ENCODE measurements around the gene RAD51B. TPM values are rescaled to one million over a fixed set of nuclear protein-coding genes. Genes with fewer than 3 reads are reported as not detected.

The RAD51B gene
- total RNA-seq, 1 experiment from 2014 or later, result 23.3 TPM

- BruUV-seq (replicated peaks), result no TSS peak
- CTCF ChIA-PET, result no interaction called here
- no peak overlapping the region for H3K4me3 ChIP-seq (ENCODE audit: low read depth, low read length, poor library complexity, severe bottlenecking)
- POLR2A ChIA-PET (ENCODE audit: low non-redundant PET), result no interaction called here
- TF ChIP-seq, protein P1, sequence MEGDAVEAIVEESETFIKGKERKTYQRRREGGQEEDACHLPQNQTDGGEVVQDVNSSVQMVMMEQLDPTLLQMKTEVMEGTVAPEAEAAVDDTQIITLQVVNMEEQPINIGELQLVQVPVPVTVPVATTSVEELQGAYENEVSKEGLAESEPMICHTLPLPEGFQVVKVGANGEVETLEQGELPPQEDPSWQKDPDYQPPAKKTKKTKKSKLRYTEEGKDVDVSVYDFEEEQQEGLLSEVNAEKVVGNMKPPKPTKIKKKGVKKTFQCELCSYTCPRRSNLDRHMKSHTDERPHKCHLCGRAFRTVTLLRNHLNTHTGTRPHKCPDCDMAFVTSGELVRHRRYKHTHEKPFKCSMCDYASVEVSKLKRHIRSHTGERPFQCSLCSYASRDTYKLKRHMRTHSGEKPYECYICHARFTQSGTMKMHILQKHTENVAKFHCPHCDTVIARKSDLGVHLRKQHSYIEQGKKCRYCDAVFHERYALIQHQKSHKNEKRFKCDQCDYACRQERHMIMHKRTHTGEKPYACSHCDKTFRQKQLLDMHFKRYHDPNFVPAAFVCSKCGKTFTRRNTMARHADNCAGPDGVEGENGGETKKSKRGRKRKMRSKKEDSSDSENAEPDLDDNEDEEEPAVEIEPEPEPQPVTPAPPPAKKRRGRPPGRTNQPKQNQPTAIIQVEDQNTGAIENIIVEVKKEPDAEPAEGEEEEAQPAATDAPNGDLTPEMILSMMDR (conservative IDR thresholded peaks at IDR 0.05; ENCODE audit: low read depth, low read length), result no peak
- TF ChIP-seq EZH2 (IDR thresholded peaks at IDR 0.05; ENCODE audit: borderline replicate concordance, low read depth, low read length, poor library complexity, severe bottlenecking), result no peak
- no peaks in the 10 kb centered on the region for H3K27me3 ChIP-seq (replicated peaks; ENCODE audit: insufficient read depth, low read depth, low read length, poor library complexity)
- H3K9me3 ChIP-seq (ENCODE audit: low read depth, low read length, poor library complexity, severe bottlenecking), result no peaks in the 10 kb centered on the region
- peak; percentile 21 for DNase-seq (ENCODE audit: low spot score)
- H3K36me3 ChIP-seq (ENCODE audit: insufficient read depth, low read length, poor library complexity, severe bottlenecking), result no peaks in the 10 kb centered on the region
- no peak overlapping the region for H3K27ac ChIP-seq (ENCODE audit: low read depth, low read length, poor library complexity, severe bottlenecking)
- intact Hi-C loops (cut with micrococcal nuclease; ENCODE audit: unreplicated experiment), result no loop called here
- peaks cover 12% of the 10 kb centered on the region for H3K4me1 ChIP-seq (ENCODE audit: insufficient read depth, low read length, poor library complexity, severe bottlenecking)
Observed at GRCh38 chr14:68506021-68506644, 686.6 kb downstream of the RAD51B start.

GRCh38 chr14:68506645-68507419 is 687.3 kb downstream of the RAD51B start:
- Histone ChIP-seq H3K4me3 (ENCODE audit: low read depth, low read length, poor library complexity, severe bottlenecking) (no peak overlapping the region), H3K27ac (ENCODE audit: low read depth, low read length, poor library complexity, severe bottlenecking) (no peak overlapping the region), H3K4me1 (ENCODE audit: insufficient read depth, low read length, poor library complexity, severe bottlenecking) (peaks cover 17% of the 10 kb centered on the region), H3K27me3 (replicated peaks; ENCODE audit: insufficient read depth, low read depth, low read length, poor library complexity) (no peaks in the 10 kb centered on the region), H3K36me3 (ENCODE audit: insufficient read depth, low read length, poor library complexity, severe bottlenecking) (no peaks in the 10 kb centered on the region), H3K9me3 (ENCODE audit: low read depth, low read length, poor library complexity, severe bottlenecking) (no peaks in the 10 kb centered on the region)
- CTCF ChIA-PET, result no interaction called here
- DNase-seq (ENCODE audit: low spot score), result no peak
- TF ChIP-seq, protein P1 (conservative IDR thresholded peaks at IDR 0.05; ENCODE audit: low read depth, low read length), result no peak
- no peak for TF ChIP-seq EZH2 (IDR thresholded peaks at IDR 0.05; ENCODE audit: borderline replicate concordance, low read depth, low read length, poor library complexity, severe bottlenecking)
- POLR2A ChIA-PET (ENCODE audit: low non-redundant PET), result no interaction called here
- no TSS peak for BruUV-seq (replicated peaks)
- intact Hi-C loops (cut with micrococcal nuclease; ENCODE audit: unreplicated experiment), result no loop called here

- TF ChIP-seq, protein P1 (conservative IDR thresholded peaks at IDR 0.05; ENCODE audit: low read depth, low read length), result no peak
- no peak for TF ChIP-seq EZH2 (IDR thresholded peaks at IDR 0.05; ENCODE audit: borderline replicate concordance, low read depth, low read length, poor library complexity, severe bottlenecking)
- CTCF ChIA-PET, result no interaction called here
- POLR2A ChIA-PET (ENCODE audit: low non-redundant PET), result no interaction called here
- peaks cover 18% of the 10 kb centered on the region for H3K4me1 ChIP-seq (ENCODE audit: insufficient read depth, low read length, poor library complexity, severe bottlenecking)
- intact Hi-C loops (cut with micrococcal nuclease; ENCODE audit: unreplicated experiment), result no loop called here
- H3K4me3 ChIP-seq (ENCODE audit: low read depth, low read length, poor library complexity, severe bottlenecking), result no peak overlapping the region
- no peaks in the 10 kb centered on the region for H3K9me3 ChIP-seq (ENCODE audit: low read depth, low read length, poor library complexity, severe bottlenecking)
- DNase-seq (ENCODE audit: low spot score), result no peak
- H3K27ac ChIP-seq (ENCODE audit: low read depth, low read length, poor library complexity, severe bottlenecking), result no peak overlapping the region
- no peaks in the 10 kb centered on the region for H3K27me3 ChIP-seq (replicated peaks; ENCODE audit: insufficient read depth, low read depth, low read length, poor library complexity)
- no TSS peak for BruUV-seq (replicated peaks)
- no peaks in the 10 kb centered on the region for H3K36me3 ChIP-seq (ENCODE audit: insufficient read depth, low read length, poor library complexity, severe bottlenecking)
Observed at GRCh38 chr14:68507544-68508081, 688.0 kb downstream of the RAD51B start.

All from A673 (cell line).